ENCODE results near the gene GFRA4. TPM values are rescaled to one million over a fixed set of nuclear protein-coding genes. Genes with fewer than 3 reads are reported as not detected.

The GFRA4 gene
- total RNA-seq, 1 donor from 2014 or later: not detected

- DNase-seq (ENCODE audit: low spot score): no peak
- no peak overlapping the region for H3K4me3 Mint-ChIP-seq (ENCODE audit: unreplicated experiment)
- no peaks in the 10 kb centered on the region for H3K4me1 Mint-ChIP-seq (ENCODE audit: low read depth)
- peaks cover 8% of the 10 kb centered on the region for H3K36me3 Mint-ChIP-seq (ENCODE audit: low read depth)
- peaks cover 2% of the 10 kb centered on the region for H3K27me3 Mint-ChIP-seq (ENCODE audit: low read depth)
- TF ChIP-seq CTCF (IDR thresholded peaks at IDR 0.05): no peak
- no peak overlapping the region for H3K27ac Mint-ChIP-seq (ENCODE audit: unreplicated experiment)
- H3K9me3 Mint-ChIP-seq (ENCODE audit: low read depth): peaks cover 5% of the 10 kb centered on the region
Observed at GRCh38 chr20:3654326-3655130, 8.7 kb downstream of the GFRA4 start.

GRCh38 chr20:3653921-3654320 lies 9.3 kb downstream of the GFRA4 start:
- peaks cover 5% of the 10 kb centered on the region for H3K9me3 Mint-ChIP-seq (ENCODE audit: low read depth)
- H3K4me1 Mint-ChIP-seq (ENCODE audit: low read depth): no peaks in the 10 kb centered on the region
- no peak for TF ChIP-seq CTCF (IDR thresholded peaks at IDR 0.05)
- H3K4me3 Mint-ChIP-seq (ENCODE audit: unreplicated experiment): no peak overlapping the region
- H3K36me3 Mint-ChIP-seq (ENCODE audit: low read depth): peaks cover 9% of the 10 kb centered on the region
- H3K27me3 Mint-ChIP-seq (ENCODE audit: low read depth): peaks cover 2% of the 10 kb centered on the region
- no peak for DNase-seq (ENCODE audit: low spot score)
- H3K27ac Mint-ChIP-seq (ENCODE audit: unreplicated experiment): no peak overlapping the region

GRCh38 chr20:3652676-3653596 lies 10.3 kb downstream of the GFRA4 start:
- Mint-ChIP-seq H3K4me3 (ENCODE audit: unreplicated experiment) (no peak overlapping the region), H3K27me3 (ENCODE audit: low read depth) (no peaks in the 10 kb centered on the region), H3K36me3 (ENCODE audit: low read depth) (peaks cover 14% of the 10 kb centered on the region), H3K4me1 (ENCODE audit: low read depth) (no peaks in the 10 kb centered on the region), H3K9me3 (ENCODE audit: low read depth) (peaks cover 5% of the 10 kb centered on the region), H3K27ac (ENCODE audit: unreplicated experiment) (no peak overlapping the region)
- no peak for DNase-seq (ENCODE audit: low spot score)
- TF ChIP-seq CTCF (IDR thresholded peaks at IDR 0.05): no peak

GRCh38 chr20:3652221-3652620 lies 11.0 kb downstream of the GFRA4 start:
- Mint-ChIP-seq H3K27ac (ENCODE audit: unreplicated experiment) (no peak overlapping the region), H3K4me1 (ENCODE audit: low read depth) (no peaks in the 10 kb centered on the region), H3K9me3 (ENCODE audit: low read depth) (peaks cover 5% of the 10 kb centered on the region), H3K4me3 (ENCODE audit: unreplicated experiment) (no peak overlapping the region), H3K36me3 (ENCODE audit: low read depth) (peaks cover 16% of the 10 kb centered on the region), H3K27me3 (ENCODE audit: low read depth) (no peaks in the 10 kb centered on the region)
- TF ChIP-seq CTCF (IDR thresholded peaks at IDR 0.05): no peak
- no peak for DNase-seq (ENCODE audit: low spot score)

GRCh38 chr20:3651204-3651962 lies 11.8 kb downstream of the GFRA4 start:
- Mint-ChIP-seq H3K27me3 (ENCODE audit: low read depth) (no peaks in the 10 kb centered on the region), H3K4me1 (ENCODE audit: low read depth) (no peaks in the 10 kb centered on the region), H3K4me3 (ENCODE audit: unreplicated experiment) (no peak overlapping the region), H3K9me3 (ENCODE audit: low read depth) (peaks cover 5% of the 10 kb centered on the region), H3K36me3 (ENCODE audit: low read depth) (peaks cover 21% of the 10 kb centered on the region), H3K27ac (ENCODE audit: unreplicated experiment) (no peak overlapping the region)
- DNase-seq (ENCODE audit: low spot score): no peak
- no peak for TF ChIP-seq CTCF (IDR thresholded peaks at IDR 0.05)

Data from chondrocyte (in vitro differentiated cells).